GM12865 (cell line): ENCODE measurements around the gene PRKCA.

Experiments
- DNase-seq: peaks from one replicate; pipeline ENCODE4 v3.0.0; 2010; ENCODE audit warnings: low read depth
- H3K4me3 ChIP-seq: 2 replicates; pipeline ENCODE4 v1.5.1; 2011; ENCODE audit warnings: mild to moderate bottlenecking, low read depth, low read length, control low read depth
- CTCF ChIP-seq: IDR thresholded peaks from 2 replicates; pipeline ENCODE4 v1.5.1; 2011; ENCODE audit warnings: low read length, control low read depth, low read depth, inconsistent platforms; ENCODE audit not compliant: insufficient read depth; ENCODE audit errors: missing control alignments

PRKCA gene

DNA sequence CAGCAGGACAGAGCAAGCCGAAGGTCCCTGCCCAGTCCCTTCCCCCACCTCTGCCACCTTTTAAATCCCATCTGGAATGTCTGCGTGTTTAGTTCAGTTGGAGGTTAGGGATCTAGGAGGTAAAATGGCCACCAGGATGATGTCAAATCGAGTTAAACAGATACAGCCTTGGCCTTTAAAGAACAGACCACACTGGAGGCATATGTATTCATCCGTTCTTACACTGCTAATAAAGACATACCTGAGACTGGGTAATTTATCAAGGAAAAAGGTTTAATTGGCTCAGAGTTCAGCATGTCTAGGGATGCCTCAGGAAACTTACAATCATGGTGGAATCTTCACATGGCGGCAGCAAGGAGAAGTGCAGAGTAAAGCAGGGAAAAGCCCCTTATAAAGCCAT lies 364.7 kb downstream of the PRKCA start:
- no peak for TF ChIP-seq CTCF
- no peak overlapping the region for H3K4me3 ChIP-seq
- DNase-seq, result no peak

DNA sequence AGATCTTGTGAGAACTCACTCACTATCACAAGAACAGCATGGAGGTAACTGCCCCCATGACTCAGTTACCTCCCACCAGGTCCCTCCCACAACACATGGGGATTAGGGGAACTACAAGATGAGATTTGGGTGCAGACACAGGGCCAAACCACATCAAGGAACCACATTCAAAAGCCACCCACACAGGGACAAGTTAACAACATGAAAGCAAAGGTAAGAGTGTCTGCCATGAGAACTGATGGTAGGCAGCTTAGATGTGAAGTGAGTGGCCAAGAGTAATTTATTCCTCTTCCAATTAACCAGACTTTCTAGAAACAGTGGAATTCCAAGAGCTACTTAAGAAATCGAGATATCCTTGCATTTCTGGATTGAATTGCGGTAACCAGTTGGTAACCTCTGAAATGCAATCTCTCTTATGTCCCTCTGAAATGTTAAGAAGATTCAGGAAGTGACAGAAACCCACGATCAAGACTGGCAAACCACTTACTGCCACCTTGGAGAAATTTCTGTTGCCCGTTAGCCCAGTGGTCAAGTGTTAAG lies 365.1 kb downstream of the PRKCA start:
- DNase-seq, result peak; percentile 66
- H3K4me3 ChIP-seq, result no peak overlapping the region
- no peak for TF ChIP-seq CTCF

DNA sequence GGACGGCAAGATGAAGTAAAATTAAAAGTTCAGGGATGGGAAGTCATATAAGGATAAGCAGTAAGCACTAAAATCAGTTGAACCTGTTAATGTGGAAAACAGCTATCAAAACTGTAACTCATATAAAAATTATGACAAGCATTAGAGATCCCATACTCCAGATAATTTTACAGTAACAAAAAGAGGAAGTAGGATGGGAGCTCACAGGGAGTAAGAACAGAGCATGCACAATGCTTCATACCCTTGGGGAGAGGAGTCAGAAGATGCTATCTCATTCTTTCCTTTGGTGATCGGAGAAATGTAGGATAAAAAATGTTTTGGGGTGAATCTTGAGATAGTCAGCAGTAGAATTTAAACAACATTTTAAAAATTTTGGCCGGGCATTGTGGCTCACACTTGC lies 367.8 kb downstream of the PRKCA start:
- no peak for DNase-seq
- H3K4me3 ChIP-seq, result no peak overlapping the region
- TF ChIP-seq CTCF, result no peak

- H3K4me3 ChIP-seq, result no peak overlapping the region
- DNase-seq, result no peak
- no peak for TF ChIP-seq CTCF
Observed at GRCh38 chr17:66671156-66671555, 368.7 kb downstream of the PRKCA start.

DNA sequence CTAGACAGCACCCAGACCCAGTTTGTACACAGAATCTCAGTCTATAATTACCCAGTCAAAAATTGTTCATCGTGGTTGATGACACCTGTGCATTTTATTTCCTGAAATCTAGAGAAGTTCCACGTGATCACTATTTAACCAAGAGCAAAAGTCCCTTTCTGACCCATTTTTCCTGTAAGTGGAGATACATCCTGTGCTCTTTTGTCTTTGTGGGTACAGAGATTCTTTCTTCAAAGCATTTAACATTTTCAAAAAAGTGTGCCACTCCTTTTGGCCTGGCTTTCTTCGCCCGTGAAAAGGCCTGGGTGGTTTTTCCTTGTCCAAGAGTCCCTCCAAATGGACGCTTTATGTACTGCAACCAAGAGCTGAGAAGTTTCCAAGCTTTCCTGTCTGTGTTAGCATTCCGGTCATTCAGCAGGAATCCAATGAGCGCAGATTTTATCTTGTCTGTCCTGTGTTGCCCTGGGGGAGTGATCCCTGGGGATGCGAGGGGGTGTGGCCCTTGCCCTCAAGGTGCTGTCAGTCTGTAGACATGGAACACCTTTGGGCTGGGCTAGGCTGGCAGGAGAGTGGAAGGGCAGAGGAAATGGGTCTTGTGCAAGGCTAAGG lies 371.4 kb downstream of the PRKCA start:
- no peak overlapping the region for H3K4me3 ChIP-seq
- TF ChIP-seq CTCF, result peak; percentile 55
- DNase-seq, result peak; percentile 46

DNA sequence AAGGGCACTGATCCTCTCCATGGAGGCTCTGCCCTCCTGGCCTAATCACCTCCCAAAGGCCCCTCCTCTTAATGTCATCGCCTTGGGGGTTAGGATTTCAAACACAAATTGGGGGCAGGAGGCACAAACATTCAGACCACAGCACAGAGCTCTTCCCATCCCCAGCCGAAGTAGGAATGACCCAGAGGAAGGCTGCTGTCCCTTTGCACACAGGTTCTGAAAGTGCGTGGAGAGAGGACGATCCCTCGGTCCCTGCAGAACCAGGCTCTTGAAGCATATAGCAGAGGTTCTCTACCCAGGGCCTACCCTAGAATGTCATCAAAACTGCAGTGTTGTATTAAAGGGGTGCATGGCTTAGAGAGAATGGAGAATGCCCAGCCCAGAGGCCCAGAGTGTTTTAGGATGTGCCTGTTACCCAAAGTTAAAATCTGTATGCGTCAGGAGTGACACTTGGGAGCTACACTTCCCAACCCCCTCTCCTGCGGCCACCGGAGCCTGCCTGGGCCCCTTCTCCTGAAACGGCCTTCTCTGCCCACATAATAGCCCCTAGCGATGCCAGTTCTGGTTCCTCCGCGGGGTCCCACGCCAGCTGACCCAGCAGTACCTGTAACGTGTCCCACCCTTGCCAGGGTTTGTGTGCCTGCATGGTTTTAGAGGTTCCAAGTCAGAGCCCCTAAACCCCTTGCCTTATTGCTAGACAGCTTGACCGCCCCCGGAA lies 373.0 kb downstream of the PRKCA start:
- no peak for TF ChIP-seq CTCF
- DNase-seq, result no peak
- no peak overlapping the region for H3K4me3 ChIP-seq
